Measurements from ENCODE around the gene ATCAY.

DNA sequence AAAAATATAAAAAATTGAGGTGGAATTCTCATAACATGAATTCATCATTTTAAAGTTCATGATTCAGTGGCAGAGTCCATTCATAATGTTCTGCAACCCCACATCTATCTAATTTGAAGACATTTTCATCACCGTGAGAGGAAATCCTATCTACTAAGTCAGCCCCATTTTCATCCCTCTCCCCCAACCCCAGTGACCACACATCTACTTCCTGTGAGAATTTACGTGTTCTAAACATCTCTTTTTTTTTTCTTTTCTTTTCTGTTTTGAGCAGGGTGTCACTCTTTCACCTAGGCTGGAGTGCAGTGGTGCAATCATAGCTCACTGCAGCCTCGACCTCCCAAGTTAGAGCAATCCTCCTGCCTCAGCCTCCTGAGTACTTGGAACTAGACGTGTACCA lies 17.5 kb downstream of the ATCAY start:
- TF ChIP-seq CTCF (IDR thresholded peaks at IDR 0.05; ENCODE audit: poor library complexity, severe bottlenecking) (no peak), EP300 (conservative IDR thresholded peaks at IDR 0.05; ENCODE audit: poor library complexity, severe bottlenecking) (no peak)
